ENCODE measurements around the gene LAMA4. TPM values are rescaled to one million over a fixed set of nuclear protein-coding genes. Genes with fewer than 3 reads are reported as not detected.

Gene LAMA4
- total RNA-seq, 1 experiment from 2014 or later = 11.9 TPM

DNA sequence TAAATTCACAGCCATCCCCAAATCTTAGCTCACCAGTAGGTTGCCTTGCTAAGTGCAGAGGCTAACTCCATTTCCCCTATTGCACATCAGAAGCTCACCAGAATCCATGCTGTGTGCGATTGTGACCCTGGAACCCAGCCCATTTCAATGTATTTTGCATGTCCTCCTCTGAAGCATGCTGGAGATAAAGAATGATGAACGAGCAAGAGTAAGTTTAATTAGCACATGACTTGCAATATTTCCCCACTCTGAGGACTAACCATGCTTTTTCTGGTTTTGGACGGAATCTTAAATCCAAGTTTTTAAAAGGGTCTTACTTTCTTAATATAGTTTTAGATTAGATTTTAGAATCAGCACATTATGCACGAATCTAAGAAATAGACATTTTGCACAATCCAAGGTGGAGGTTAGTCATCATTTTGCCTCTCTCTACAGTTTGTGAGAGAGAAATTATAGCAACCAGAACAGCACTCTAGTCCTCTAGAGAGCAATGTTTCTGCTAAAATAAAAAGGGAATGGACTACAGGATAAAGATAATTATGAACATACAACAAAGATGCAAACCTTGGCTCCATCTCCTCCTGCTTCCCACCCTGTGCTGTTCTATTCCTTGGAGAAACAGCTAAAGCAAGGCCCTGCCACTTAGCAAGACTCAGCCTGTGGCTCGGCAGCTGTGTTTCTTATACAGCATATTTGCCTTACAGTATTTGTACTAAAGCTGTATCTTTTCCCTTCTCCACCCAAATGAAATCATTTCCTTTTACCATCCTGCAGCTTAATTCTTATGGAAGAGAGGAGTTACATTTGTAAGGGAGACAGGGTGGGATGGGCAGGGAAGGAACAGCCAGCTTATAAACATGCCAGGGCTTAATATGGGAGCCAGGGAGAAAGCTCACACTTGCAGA, 24.9 kb upstream of the LAMA4 start:
- no peak for ATAC-seq
- ChIA-PET CTCF (interaction anchor here (0.7 kb wide), 1 partner anchor 10 kb away, joined by 4 read pairs; no protein-coding TSS in a partner anchor), POLR2A (interaction anchor here (0.6 kb wide), 1 partner anchor 42 kb away, joined by 5 read pairs; no protein-coding TSS in a partner anchor)

DNA sequence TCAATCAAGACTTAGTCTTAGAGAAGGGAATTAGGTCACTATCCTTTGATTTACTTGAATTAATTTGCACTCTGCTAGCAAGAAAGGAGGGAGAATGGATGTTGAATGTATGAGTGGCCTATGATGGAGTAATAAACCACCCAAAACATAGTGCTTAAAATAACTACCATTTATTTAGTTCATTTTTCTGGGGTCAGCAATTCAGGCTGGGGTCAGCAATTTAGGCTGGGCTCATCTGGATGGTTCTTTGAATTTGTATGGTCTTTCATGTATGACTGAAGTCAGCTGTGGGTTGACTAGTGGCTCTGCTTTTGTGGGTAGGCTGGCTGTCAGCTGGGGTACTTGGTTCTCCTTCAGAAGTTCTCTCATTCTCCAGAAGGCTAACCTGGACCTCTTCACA, 21.0 kb upstream of the LAMA4 start:
- intact Hi-C loops (cut with micrococcal nuclease; ENCODE audit: unreplicated experiment) = no loop called here
- POLR2A ChIA-PET = no interaction called here

More for the DNA sequence above, 24.9 kb upstream of the LAMA4 start:
- H3K36me3 ChIP-seq (ENCODE audit: control insufficient read depth, insufficient read depth, low read length) = no peaks in the 10 kb centered on the region
- DNase-seq (ENCODE audit: low read depth, low spot score) = no peak
- no peaks in the 10 kb centered on the region for H3K27me3 ChIP-seq (ENCODE audit: control insufficient read depth, insufficient read depth, low read length)
- H3K9me3 ChIP-seq (ENCODE audit: control insufficient read depth, insufficient read depth, low read depth, low read length) = no peaks in the 10 kb centered on the region
- BruUV-seq (replicated peaks) = no TSS peak
- TF ChIP-seq SIN3A (IDR thresholded peaks at IDR 0.05; ENCODE audit: borderline replicate concordance, insufficient read depth, low read depth, low read length) (no peak), TCF7L2 (IDR thresholded peaks at IDR 0.05; ENCODE audit: low read depth, low read length) (no peak), POLR2AphosphoS5 (IDR thresholded peaks at IDR 0.05; ENCODE audit: low read depth, low read length) (no peak)
- TF ChIP-seq, protein P1, sequence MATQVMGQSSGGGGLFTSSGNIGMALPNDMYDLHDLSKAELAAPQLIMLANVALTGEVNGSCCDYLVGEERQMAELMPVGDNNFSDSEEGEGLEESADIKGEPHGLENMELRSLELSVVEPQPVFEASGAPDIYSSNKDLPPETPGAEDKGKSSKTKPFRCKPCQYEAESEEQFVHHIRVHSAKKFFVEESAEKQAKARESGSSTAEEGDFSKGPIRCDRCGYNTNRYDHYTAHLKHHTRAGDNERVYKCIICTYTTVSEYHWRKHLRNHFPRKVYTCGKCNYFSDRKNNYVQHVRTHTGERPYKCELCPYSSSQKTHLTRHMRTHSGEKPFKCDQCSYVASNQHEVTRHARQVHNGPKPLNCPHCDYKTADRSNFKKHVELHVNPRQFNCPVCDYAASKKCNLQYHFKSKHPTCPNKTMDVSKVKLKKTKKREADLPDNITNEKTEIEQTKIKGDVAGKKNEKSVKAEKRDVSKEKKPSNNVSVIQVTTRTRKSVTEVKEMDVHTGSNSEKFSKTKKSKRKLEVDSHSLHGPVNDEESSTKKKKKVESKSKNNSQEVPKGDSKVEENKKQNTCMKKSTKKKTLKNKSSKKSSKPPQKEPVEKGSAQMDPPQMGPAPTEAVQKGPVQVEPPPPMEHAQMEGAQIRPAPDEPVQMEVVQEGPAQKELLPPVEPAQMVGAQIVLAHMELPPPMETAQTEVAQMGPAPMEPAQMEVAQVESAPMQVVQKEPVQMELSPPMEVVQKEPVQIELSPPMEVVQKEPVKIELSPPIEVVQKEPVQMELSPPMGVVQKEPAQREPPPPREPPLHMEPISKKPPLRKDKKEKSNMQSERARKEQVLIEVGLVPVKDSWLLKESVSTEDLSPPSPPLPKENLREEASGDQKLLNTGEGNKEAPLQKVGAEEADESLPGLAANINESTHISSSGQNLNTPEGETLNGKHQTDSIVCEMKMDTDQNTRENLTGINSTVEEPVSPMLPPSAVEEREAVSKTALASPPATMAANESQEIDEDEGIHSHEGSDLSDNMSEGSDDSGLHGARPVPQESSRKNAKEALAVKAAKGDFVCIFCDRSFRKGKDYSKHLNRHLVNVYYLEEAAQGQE (IDR thresholded peaks at IDR 0.05; ENCODE audit: insufficient read depth in 1 of 2, low read depth in 2 of 2, low read length in 1 of 2) = no peak
- TF ChIP-seq, protein P2, sequence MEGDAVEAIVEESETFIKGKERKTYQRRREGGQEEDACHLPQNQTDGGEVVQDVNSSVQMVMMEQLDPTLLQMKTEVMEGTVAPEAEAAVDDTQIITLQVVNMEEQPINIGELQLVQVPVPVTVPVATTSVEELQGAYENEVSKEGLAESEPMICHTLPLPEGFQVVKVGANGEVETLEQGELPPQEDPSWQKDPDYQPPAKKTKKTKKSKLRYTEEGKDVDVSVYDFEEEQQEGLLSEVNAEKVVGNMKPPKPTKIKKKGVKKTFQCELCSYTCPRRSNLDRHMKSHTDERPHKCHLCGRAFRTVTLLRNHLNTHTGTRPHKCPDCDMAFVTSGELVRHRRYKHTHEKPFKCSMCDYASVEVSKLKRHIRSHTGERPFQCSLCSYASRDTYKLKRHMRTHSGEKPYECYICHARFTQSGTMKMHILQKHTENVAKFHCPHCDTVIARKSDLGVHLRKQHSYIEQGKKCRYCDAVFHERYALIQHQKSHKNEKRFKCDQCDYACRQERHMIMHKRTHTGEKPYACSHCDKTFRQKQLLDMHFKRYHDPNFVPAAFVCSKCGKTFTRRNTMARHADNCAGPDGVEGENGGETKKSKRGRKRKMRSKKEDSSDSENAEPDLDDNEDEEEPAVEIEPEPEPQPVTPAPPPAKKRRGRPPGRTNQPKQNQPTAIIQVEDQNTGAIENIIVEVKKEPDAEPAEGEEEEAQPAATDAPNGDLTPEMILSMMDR (IDR thresholded peaks at IDR 0.05) = no peak
- no peak overlapping the region for H3K4me3 ChIP-seq (ENCODE audit: low read depth in 2 of 2, low read length in 2 of 2)
- intact Hi-C loops (cut with micrococcal nuclease; ENCODE audit: unreplicated experiment) = no loop called here
- H3K27ac ChIP-seq (ENCODE audit: low read length) = no peak overlapping the region
- H3K4me1 ChIP-seq (ENCODE audit: control insufficient read depth, insufficient read depth, low read length) = no peaks in the 10 kb centered on the region
- in situ Hi-C loops (cut with HindIII; ENCODE audit: low pct_unique_long_range_greater_than_20kb, low sequenced_read_pairs) = no loop called here

More for the DNA sequence above, 21.0 kb upstream of the LAMA4 start:
- BruUV-seq (replicated peaks) = no TSS peak
- no peak for TF ChIP-seq TCF7L2 (IDR thresholded peaks at IDR 0.05; ENCODE audit: low read depth, low read length)
- TF ChIP-seq POLR2AphosphoS5 (IDR thresholded peaks at IDR 0.05; ENCODE audit: low read depth, low read length) = no peak
- TF ChIP-seq, protein P1 (IDR thresholded peaks at IDR 0.05; ENCODE audit: insufficient read depth in 1 of 2, low read depth in 2 of 2, low read length in 1 of 2) = no peak
- TF ChIP-seq SIN3A (IDR thresholded peaks at IDR 0.05; ENCODE audit: borderline replicate concordance, insufficient read depth, low read depth, low read length) = no peak
- TF ChIP-seq, protein P2 (IDR thresholded peaks at IDR 0.05) = no peak
- Histone ChIP-seq H3K27me3 (ENCODE audit: control insufficient read depth, insufficient read depth, low read length) (no peaks in the 10 kb centered on the region), H3K27ac (ENCODE audit: low read length) (no peak overlapping the region), H3K36me3 (ENCODE audit: control insufficient read depth, insufficient read depth, low read length) (no peaks in the 10 kb centered on the region), H3K4me1 (ENCODE audit: control insufficient read depth, insufficient read depth, low read length) (no peaks in the 10 kb centered on the region), H3K9me3 (ENCODE audit: control insufficient read depth, insufficient read depth, low read depth, low read length) (no peaks in the 10 kb centered on the region), H3K4me3 (ENCODE audit: low read depth in 2 of 2, low read length in 2 of 2) (no peak overlapping the region)
- CTCF ChIA-PET = no interaction called here
- ATAC-seq = no peak
- in situ Hi-C loops (cut with HindIII; ENCODE audit: low pct_unique_long_range_greater_than_20kb, low sequenced_read_pairs) = no loop called here
- DNase-seq (ENCODE audit: low read depth, low spot score) = no peak

All from Panc1 (cell line).